K562 (cell line): ENCODE data around the gene KIF3B. TPM values are rescaled to one million over a fixed set of nuclear protein-coding genes. Genes with fewer than 3 reads are reported as not detected.

Experiments used
- ATAC-seq: fragments of 200-7000 bp; cut with Tn5 transposase; 3 replicates; pipeline ENCODE4 v1.9.1; 2020; ENCODE audit warnings: moderate library complexity
- BruUV-seq: library from RNA; stranded (reverse); fragments of 400-500 nt; replicated peaks from 2 replicates; lab custom pipeline; 2021; lab: Mats Ljungman, UMichigan
- CTCF ChIA-PET: fragments of 300-600 bp; formaldehyde crosslinking; extraction: SDS; loops from one replicate; lab custom pipeline; 2021; ENCODE audit warnings: low intra/inter-chr PET ratio; lab: Yijun Ruan, JAX
- POLR2A ChIA-PET: fragments of 300-600, 350-650 bp; sonication (Branson Sonifier 250); formaldehyde crosslinking; extraction: SDS; loops from one replicate; lab custom pipeline; 2021; ENCODE audit warnings: antibody characterized with exemption, inconsistent platforms; lab: Yijun Ruan, JAX
- DNase-seq, 4 experiments: peaks; one replicate each; pipeline versions ENCODE4 v3.0.0 to v3.0.0-alpha.2; 2011 to 2018; ENCODE audit warnings: low spot score in 3 of 4, mixed read lengths in 3 of 4; ENCODE audit errors: extremely low read depth in 1 of 4
- FAIRE-seq: peaks from 2 replicates; lab custom pipeline; 2011; peaks lifted over from hg19 to GRCh38; lab: Jason Lieb, UNC
- H2AFZ ChIP-seq: 2 replicates; pipeline ENCODE4 v1.6.0; 2011; ENCODE audit warnings: low read depth, low read length, control low read depth, inconsistent platforms
- H3K27ac ChIP-seq: fragments of 200-600 bp; 3 replicates; pipeline ENCODE4 v1.8.0; 2011; ENCODE audit warnings: low read depth, mild to moderate bottlenecking, control low read depth, inconsistent platforms, low read length, moderate library complexity, mixed read lengths; ENCODE audit errors: extremely low read depth
- H3K27me3 ChIP-seq, 2 experiments: fragments of 300-600 bp in 1 of 2; 2 replicates in 1 of 2; 3 replicates in 1 of 2; pipeline versions ENCODE4 v1.6.0 to v1.8.0; 2011; ENCODE audit warnings: inconsistent platforms in 2 of 2, low read length in 2 of 2, mild to moderate bottlenecking in 1 of 2, mixed read lengths in 1 of 2, moderate library complexity in 1 of 2; ENCODE audit not compliant: control insufficient read depth in 2 of 2, insufficient read depth in 2 of 2
- H3K36me3 ChIP-seq: fragments of 300-600 bp; 3 replicates; pipeline ENCODE4 v1.8.0; 2011; ENCODE audit warnings: mild to moderate bottlenecking, low read length, inconsistent platforms; ENCODE audit not compliant: control insufficient read depth, insufficient read depth
- H3K4me1 ChIP-seq, 2 experiments: fragments of 200-600 bp in 1 of 2; replicated peaks in 1 of 2; 2 replicates in 1 of 2; 3 replicates in 1 of 2; pipeline versions ENCODE4 v1.5.1 to v1.8.0; 2011; ENCODE audit warnings: inconsistent platforms in 2 of 2, low read length in 2 of 2, mild to moderate bottlenecking in 1 of 2, mixed read lengths in 1 of 2, moderate library complexity in 1 of 2; ENCODE audit not compliant: control insufficient read depth in 2 of 2, insufficient read depth in 2 of 2
- H3K4me2 ChIP-seq: 2 replicates; pipeline ENCODE4 v1.6.1; 2011; ENCODE audit warnings: low read length, control low read depth, inconsistent platforms, mixed read lengths; ENCODE audit not compliant: insufficient read depth
- H3K4me3 ChIP-seq: fragments of 200-600 bp; sonication (generic), shearing (Covaris generic); 2 replicates; pipeline ENCODE4 v1.5.1; 2016; ENCODE audit warnings: control low read depth, inconsistent platforms
- H3K79me2 ChIP-seq: fragments of 200-600 bp; 3 replicates; pipeline ENCODE4 v1.8.0; 2011; ENCODE audit warnings: low read length, inconsistent platforms; ENCODE audit not compliant: control insufficient read depth, insufficient read depth
- H3K9ac ChIP-seq, 2 experiments: 2 replicates each; pipeline versions ENCODE4 v1.6.0 to v1.6.1; 2011; ENCODE audit warnings: low read depth in 2 of 2, low read length in 2 of 2, control low read depth in 1 of 2, inconsistent platforms in 1 of 2, mild to moderate bottlenecking in 1 of 2, mixed read lengths in 1 of 2; ENCODE audit not compliant: insufficient read depth in 1 of 2
- H3K9me1 ChIP-seq: one replicate; pipeline ENCODE4 v1.6.0; 2011; ENCODE audit warnings: inconsistent platforms, mild to moderate bottlenecking, low read length, moderate library complexity; ENCODE audit not compliant: control insufficient read depth, insufficient read depth
- H3K9me3 ChIP-seq: replicated peaks from 2 replicates; pipeline ENCODE4 v1.5.1; 2011; ENCODE audit warnings: low read depth, low read length, inconsistent platforms; ENCODE audit not compliant: control insufficient read depth, insufficient read depth
- H4K20me1 ChIP-seq: replicated peaks from 2 replicates; pipeline ENCODE4 v1.6.1; 2011; ENCODE audit warnings: low read length, inconsistent platforms, mixed read lengths; ENCODE audit not compliant: control insufficient read depth, insufficient read depth
- CBX1 ChIP-seq: sonication (generic); IDR thresholded peaks from 2 replicates; pipeline ENCODE4 v1.6.1; 2016; ENCODE audit warnings: antibody characterized with exemption, low read depth, mild to moderate bottlenecking
- CC2D1A ChIP-seq: fragments of 450-650 bp; IDR thresholded peaks from 2 replicates; pipeline ENCODE4 v1.6.1; 2017; ENCODE audit warnings: mild to moderate bottlenecking
- E2F3 ChIP-seq: fragments of 250-450 bp; sonication (Bioruptor Pico); IDR thresholded peaks from 2 replicates; pipeline ENCODE4 v1.4.0; 2020; ENCODE audit warnings: mild to moderate bottlenecking
- GTF2B ChIP-seq: IDR thresholded peaks from 2 replicates; pipeline ENCODE4 v1.6.1; 2011; ENCODE audit not compliant: insufficient read length; ENCODE audit errors: extremely low read depth
- NR2C1 ChIP-seq, 2 experiments: fragments of 450-650 bp; IDR thresholded peaks; 2 replicates each; pipeline ENCODE4 v1.6.1; 2017; ENCODE audit warnings: mild to moderate bottlenecking in 2 of 2, antibody characterized with exemption in 1 of 2, inconsistent platforms in 1 of 2, missing compliant biosample characterization in 1 of 2, missing genetic modification characterization in 1 of 2
- PRPF4 ChIP-seq: fragments of 200-400 bp; formaldehyde crosslinking; IDR thresholded peaks from one replicate; pipeline ENCODE4 v1.6.1; 2017; ENCODE audit warnings: low read length, low read depth, mild to moderate bottlenecking; ENCODE audit not compliant: insufficient read depth, poor library complexity, severe bottlenecking
- SAFB ChIP-seq: fragments of 200-400 bp; formaldehyde crosslinking; IDR thresholded peaks from 2 replicates; pipeline ENCODE4 v1.6.1; 2017; ENCODE audit warnings: low read depth, low read length, borderline replicate concordance
- SAFB2 ChIP-seq: fragments of 200-400 bp; formaldehyde crosslinking; IDR thresholded peaks from 2 replicates; pipeline ENCODE4 v1.6.1; 2018; ENCODE audit warnings: borderline replicate concordance, low read length, low read depth, moderate library complexity; ENCODE audit not compliant: severe bottlenecking
- SIN3B ChIP-seq: fragments of 450-650 bp; IDR thresholded peaks from 2 replicates; pipeline ENCODE4 v1.6.1; 2017; ENCODE audit warnings: low read depth, mild to moderate bottlenecking, moderate library complexity
- TBL1XR1 ChIP-seq, 2 experiments: IDR thresholded peaks; 2 replicates each; pipeline ENCODE4 v1.6.1; 2012; ENCODE audit warnings: improper control_type of control experiment in 2 of 2, low read length in 2 of 2, mild to moderate bottlenecking in 1 of 2
- TRIM28 ChIP-seq: fragments of 450-650 bp; IDR thresholded peaks from 2 replicates; pipeline ENCODE4 v1.6.1; 2017
- in situ Hi-C: fragments of 300-500 bp; cut with MboI; formaldehyde crosslinking; loops from 4 replicates; pipeline ENCODE4 v1.15.0; 2018; ENCODE audit warnings: inconsistent platforms, mixed read lengths
- intact Hi-C: fragments of 100-400 bp; cut with micrococcal nuclease; formaldehyde crosslinking; loops from 2 replicates; pipeline ENCODE4 v1.14.2; 2022
- polyA plus RNA-seq, 8 experiments: library from polyadenylated mRNA; depleted of rRNA in 4 of 8; stranded (reverse) in 5 of 8; unstranded in 3 of 8; fragments of >200 nt; fragmentation: Nextera tagmentation in 2 of 8; fragmentation: Illumina TruSeq in 1 of 8; extraction: Ambion mirVana in 2 of 8; extraction: Trizol in 1 of 8; gene quantifications; 2 replicates each; pipeline versions ENCODE4 v1.2.1 to v1.2.3, GENCODE V29; 2011 to 2014; ENCODE audit warnings: inconsistent platforms in 1 of 8, missing spikeins in 1 of 8
- total RNA-seq, 7 experiments: library from RNA; depleted of rRNA in 6 of 7; stranded (reverse); fragments of >200 nt in 6 of 7; fragmentation: Illumina TruSeq in 2 of 7; extraction: Trizol in 2 of 7; gene quantifications; 2 replicates each; pipeline versions ENCODE4 v1.2.1 to v1.2.3, GENCODE V29; 2011 to 2021; ENCODE audit warnings: low replicate concordance in 1 of 7
- TF ChIP-seq, protein P1 (sequence below), 2 experiments: fragments of 450-650 bp; IDR thresholded peaks; 2 replicates each; pipeline ENCODE4 v1.6.1; 2016; ENCODE audit warnings: mild to moderate bottlenecking in 2 of 2, borderline replicate concordance in 1 of 2, low read depth in 1 of 2, moderate library complexity in 1 of 2
- TF ChIP-seq, protein P2 (sequence below): fragments of 250-450 bp; sonication (Bioruptor Pico); IDR thresholded peaks from 2 replicates; pipeline ENCODE4 v1.6.1; 2021; ENCODE audit warnings: mild to moderate bottlenecking

The KIF3B gene
- total and polyA plus RNA-seq, 9 of the 15 experiments (the other 6 are each of a cell fraction or from before 2014, with no cell fraction given): 2.9 to 12.3 (median 8.6) TPM

DNA sequence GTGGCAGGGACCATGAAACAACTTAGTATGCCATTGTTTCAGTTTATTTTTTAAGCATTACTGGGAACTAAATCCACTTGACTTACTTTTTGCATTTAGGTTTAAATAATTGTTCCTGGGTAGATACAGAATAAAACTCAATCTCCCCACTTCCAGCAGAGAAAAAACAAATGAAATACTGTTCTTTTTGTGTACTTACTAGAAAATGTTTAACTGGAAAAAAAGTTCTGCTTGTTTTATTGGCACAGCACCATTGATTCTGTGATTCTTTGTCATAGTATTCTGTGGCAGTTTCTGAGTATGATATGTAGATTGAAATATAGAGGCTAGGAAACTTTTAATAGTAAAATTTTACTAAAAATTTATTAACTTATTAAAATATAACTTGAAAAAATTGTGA lies 90.9 kb downstream of the KIF3B start:
- peaks cover 75% of the 10 kb centered on the region for H3K79me2 ChIP-seq
- H3K36me3 ChIP-seq: peaks cover 69% of the 10 kb centered on the region
- no peaks in the 10 kb centered on the region for H3K9me3 ChIP-seq
- H3K4me1 ChIP-seq: peaks cover 0 to 5% of the 10 kb centered on the region in 2 experiments; a peak in 3 of 5 replicates
- ATAC-seq (no peak), DNase-seq (no peak), FAIRE-seq (no peak)
- H4K20me1 ChIP-seq: peaks cover 22% of the 10 kb centered on the region
- H3K9ac ChIP-seq: no peak overlapping the region
- in situ Hi-C loops: no loop called here
- no peak overlapping the region for H3K4me2 ChIP-seq
- no peak overlapping the region for H3K4me3 ChIP-seq
- intact Hi-C loops: no loop called here
- peaks cover 3% of the 10 kb centered on the region for H3K9me1 ChIP-seq
- no peak overlapping the region for H2AFZ ChIP-seq
- no TSS peak for BruUV-seq
- CTCF ChIA-PET: interaction anchor here (0.6 kb wide), 1 partner anchor 10 kb away, joined by 3 read pairs; no protein-coding TSS in a partner anchor
- H3K27ac ChIP-seq: no peak overlapping the region
- H3K27me3 ChIP-seq: no peaks in the 10 kb centered on the region
- POLR2A ChIA-PET: interaction anchor here (0.6 to 1.4 kb wide), 3 partner anchors 11 to 1035 kb away, joined by 3 to 4 read pairs (median 3); partner anchors contain the start of gene ASXL1
- no peak for TF ChIP-seq SIN3B
- no peak for TF ChIP-seq SAFB2
- TF ChIP-seq CC2D1A: no peak
- no peak for TF ChIP-seq E2F3
- no peak for TF ChIP-seq TRIM28
- TF ChIP-seq, protein P1, sequence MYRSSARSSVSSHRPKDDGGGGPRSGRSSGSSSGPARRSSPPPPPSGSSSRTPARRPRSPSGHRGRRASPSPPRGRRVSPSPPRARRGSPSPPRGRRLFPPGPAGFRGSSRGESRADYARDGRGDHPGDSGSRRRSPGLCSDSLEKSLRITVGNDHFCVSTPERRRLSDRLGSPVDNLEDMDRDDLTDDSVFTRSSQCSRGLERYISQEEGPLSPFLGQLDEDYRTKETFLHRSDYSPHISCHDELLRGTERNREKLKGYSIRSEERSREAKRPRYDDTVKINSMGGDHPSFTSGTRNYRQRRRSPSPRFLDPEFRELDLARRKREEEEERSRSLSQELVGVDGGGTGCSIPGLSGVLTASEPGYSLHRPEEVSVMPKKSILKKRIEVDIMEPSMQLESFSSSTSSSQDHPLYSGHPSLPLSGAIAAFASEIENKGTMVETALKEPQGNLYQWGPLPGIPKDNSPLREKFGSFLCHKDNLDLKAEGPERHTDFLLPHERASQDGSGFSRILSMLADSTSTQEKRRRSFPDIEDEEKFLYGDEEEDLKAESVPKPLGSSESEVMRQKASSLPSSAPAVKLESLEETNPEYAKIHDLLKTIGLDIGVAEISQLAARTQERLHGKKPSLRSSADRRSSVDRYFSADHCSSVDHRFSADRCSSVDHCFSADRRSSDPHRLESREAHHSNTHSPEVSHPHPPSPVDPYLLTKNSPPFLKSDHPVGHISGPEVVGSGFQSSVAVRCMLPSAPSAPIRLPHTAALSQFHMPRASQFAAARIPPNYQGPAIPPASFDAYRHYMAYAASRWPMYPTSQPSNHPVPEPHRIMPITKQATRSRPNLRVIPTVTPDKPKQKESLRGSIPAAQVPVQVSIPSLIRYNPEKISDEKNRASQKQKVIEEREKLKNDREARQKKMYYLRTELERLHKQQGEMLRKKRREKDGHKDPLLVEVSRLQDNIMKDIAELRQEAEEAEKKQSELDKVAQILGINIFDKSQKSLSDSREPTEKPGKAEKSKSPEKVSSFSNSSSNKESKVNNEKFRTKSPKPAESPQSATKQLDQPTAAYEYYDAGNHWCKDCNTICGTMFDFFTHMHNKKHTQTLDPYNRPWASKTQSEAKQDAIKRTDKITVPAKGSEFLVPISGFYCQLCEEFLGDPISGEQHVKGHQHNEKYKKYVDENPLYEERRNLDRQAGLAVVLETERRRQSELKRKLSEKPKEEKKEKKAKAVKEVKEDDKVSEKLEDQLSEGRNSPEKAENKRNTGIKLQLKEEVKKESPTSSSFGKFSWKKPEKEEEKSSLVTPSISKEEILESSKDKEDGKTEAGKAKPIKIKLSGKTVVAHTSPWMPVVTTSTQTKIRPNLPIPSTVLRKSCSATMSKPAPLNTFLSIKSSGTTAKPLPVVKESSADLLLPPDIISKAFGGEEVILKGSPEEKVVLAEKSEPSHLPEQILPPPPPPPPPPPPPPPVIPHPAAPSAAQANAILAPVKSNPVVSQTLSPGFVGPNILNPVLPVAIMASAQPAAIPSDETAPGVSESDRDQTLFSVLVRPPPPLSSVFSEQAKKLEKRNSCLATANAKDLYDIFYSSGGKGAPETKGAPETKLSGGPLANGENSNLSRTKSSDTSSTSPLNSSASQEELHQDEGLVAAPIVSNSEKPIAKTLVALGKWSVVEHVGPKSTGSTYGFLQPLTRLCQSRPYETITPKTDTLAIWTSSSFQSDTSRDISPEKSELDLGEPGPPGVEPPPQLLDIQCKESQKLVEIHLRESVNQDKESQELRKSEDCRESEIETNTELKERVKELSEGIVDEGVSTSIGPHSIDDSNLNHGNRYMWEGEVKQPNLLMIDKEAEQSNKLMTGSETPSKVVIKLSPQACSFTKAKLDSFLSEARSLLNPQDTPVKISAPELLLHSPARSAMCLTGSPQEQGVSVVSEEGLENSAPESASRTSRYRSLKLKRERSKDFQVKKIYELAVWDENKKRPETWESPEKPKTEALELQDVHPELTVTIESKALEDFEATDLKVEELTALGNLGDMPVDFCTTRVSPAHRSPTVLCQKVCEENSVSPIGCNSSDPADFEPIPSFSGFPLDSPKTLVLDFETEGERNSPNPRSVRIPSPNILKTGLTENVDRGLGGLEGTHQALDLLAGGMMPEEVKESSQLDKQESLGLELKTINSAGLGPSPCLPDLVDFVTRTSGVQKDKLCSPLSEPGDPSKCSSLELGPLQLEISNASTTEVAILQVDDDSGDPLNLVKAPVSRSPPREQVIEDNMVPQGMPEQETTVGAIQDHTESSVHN (IDR thresholded peaks at IDR 0.05; ENCODE audit: borderline replicate concordance in 1 of 2, low read depth in 1 of 2): no peak
- TF ChIP-seq SAFB: no peak
- TF ChIP-seq PRPF4: no peak
- TF ChIP-seq CBX1: no peak
- TF ChIP-seq, protein P2, sequence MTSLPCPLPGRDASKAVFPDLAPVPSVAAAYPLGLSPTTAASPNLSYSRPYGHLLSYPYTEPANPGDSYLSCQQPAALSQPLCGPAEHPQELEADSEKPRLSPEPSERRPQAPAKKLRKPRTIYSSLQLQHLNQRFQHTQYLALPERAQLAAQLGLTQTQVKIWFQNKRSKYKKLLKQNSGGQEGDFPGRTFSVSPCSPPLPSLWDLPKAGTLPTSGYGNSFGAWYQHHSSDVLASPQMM (CRISPR knock-in tag): no peak
- TF ChIP-seq TBL1XR1 (IDR thresholded peaks at IDR 0.05; ENCODE audit: low read length in 2 of 2): no peak
- no peak for TF ChIP-seq GTF2B
- TF ChIP-seq NR2C1 (IDR thresholded peaks at IDR 0.05): no peak
- no peak for TF ChIP-seq NR2C1 (tag; IDR thresholded peaks at IDR 0.05)
